HG03460 (cell line): ENCODE results near the gene CMTM5.
"Not testable (repeated sequence)": the region's sequence is repeated elsewhere in the genome, so short reads cannot be mapped to it uniquely, and the experiment has no call there.

ENCODE experiments used
- ATAC-seq: cut with Tn5 transposase; IDR thresholded peaks from one replicate; pipeline ENCODE4 v1.9.1; 2021; ENCODE audit not compliant: unreplicated experiment

CMTM5 gene

GRCh38 chr14:23377573-23378563, 1.0 kb downstream of the CMTM5 start:
- no peak for ATAC-seq

- ATAC-seq = no peak
Measured at GRCh38 chr14:23378612-23379220, 1.9 kb downstream of the CMTM5 start.

GRCh38 chr14:23379366-23380196, 2.7 kb downstream of the CMTM5 start:
- ATAC-seq = no peak

GRCh38 chr14:23380197-23380914, 3.5 kb downstream of the CMTM5 start:
- no peak for ATAC-seq

- no peak for ATAC-seq
Measured at GRCh38 chr14:23380976-23381375, 4.1 kb downstream of the CMTM5 start.

- no peak for ATAC-seq
Measured at GRCh38 chr14:23381871-23382270, 5.0 kb downstream of the CMTM5 start.

GRCh38 chr14:23382276-23382675, 5.4 kb downstream of the CMTM5 start:
- ATAC-seq = no peak

- no peak for ATAC-seq
Measured at GRCh38 chr14:23382731-23383440, 6.0 kb downstream of the CMTM5 start.

GRCh38 chr14:23384364-23385080, 7.7 kb downstream of the CMTM5 start:
- no peak for ATAC-seq

- no peak for ATAC-seq
Measured at GRCh38 chr14:23385244-23385641, 8.4 kb downstream of the CMTM5 start.

- no peak for ATAC-seq
Measured at GRCh38 chr14:23385642-23386265, 8.9 kb downstream of the CMTM5 start.

- not testable (repeated sequence) for ATAC-seq
Measured at GRCh38 chr14:23386266-23386657, 9.4 kb downstream of the CMTM5 start.

GRCh38 chr14:23386999-23387398, 10.2 kb downstream of the CMTM5 start:
- no peak for ATAC-seq

- ATAC-seq = no peak
Measured at GRCh38 chr14:23387916-23388882, 11.4 kb downstream of the CMTM5 start.

GRCh38 chr14:23388996-23389395, 12.2 kb downstream of the CMTM5 start:
- no peak for ATAC-seq

GRCh38 chr14:23389396-23389795, 12.6 kb downstream of the CMTM5 start:
- no peak for ATAC-seq

GRCh38 chr14:23389871-23390270, 13.0 kb downstream of the CMTM5 start:
- not testable (repeated sequence) for ATAC-seq

- no peak for ATAC-seq
Measured at GRCh38 chr14:23392613-23393012, 15.8 kb downstream of the CMTM5 start.
